Lower leg skin (tissue), 3 donors: ENCODE measurements around the gene YAP1.

Experiments used
- POLR2A ChIP-seq, 2 donors: fragments of 450-650 bp; IDR thresholded peaks; one replicate each; pipeline ENCODE4 v1.6.1; 2016 to 2017; ENCODE audit warnings: antibody characterized with exemption in 2 of 2, mild to moderate bottlenecking in 1 of 2, moderate library complexity in 1 of 2
- TF ChIP-seq, protein P1 (sequence below), 3 donors: fragments of 450-650 bp; IDR thresholded peaks; one replicate each; pipeline ENCODE4 v1.5.1; 2016; ENCODE audit warnings: antibody characterized with exemption in 3 of 3, mild to moderate bottlenecking in 3 of 3, moderate library complexity in 2 of 3

DNA sequence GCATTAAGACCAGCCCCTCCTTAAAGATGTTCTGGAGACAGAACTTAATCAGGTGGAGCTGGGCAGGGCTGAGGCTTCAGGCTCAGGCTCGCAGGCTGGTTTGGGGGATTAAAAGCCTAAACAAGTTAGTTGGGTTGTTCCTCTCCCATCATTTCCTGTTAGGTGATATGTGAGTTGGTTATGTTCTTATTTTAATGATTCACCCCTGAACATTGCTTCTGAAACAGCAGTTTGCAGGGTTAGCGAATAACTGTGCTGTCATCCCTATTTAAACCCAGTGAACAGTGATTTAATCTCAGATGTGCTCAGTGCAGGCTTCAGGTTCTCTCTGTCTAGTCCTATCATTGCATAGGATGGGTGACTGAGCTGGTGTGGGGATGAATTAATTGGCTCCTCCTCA is 159.7 kb downstream of the YAP1 start:
- TF ChIP-seq, protein P1, sequence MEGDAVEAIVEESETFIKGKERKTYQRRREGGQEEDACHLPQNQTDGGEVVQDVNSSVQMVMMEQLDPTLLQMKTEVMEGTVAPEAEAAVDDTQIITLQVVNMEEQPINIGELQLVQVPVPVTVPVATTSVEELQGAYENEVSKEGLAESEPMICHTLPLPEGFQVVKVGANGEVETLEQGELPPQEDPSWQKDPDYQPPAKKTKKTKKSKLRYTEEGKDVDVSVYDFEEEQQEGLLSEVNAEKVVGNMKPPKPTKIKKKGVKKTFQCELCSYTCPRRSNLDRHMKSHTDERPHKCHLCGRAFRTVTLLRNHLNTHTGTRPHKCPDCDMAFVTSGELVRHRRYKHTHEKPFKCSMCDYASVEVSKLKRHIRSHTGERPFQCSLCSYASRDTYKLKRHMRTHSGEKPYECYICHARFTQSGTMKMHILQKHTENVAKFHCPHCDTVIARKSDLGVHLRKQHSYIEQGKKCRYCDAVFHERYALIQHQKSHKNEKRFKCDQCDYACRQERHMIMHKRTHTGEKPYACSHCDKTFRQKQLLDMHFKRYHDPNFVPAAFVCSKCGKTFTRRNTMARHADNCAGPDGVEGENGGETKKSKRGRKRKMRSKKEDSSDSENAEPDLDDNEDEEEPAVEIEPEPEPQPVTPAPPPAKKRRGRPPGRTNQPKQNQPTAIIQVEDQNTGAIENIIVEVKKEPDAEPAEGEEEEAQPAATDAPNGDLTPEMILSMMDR (IDR thresholded peaks at IDR 0.05), result no peak
- no peak for TF ChIP-seq POLR2A (IDR thresholded peaks at IDR 0.05)
